ENCODE data around the gene ZDHHC8.

ZDHHC8 gene

GRCh38 chr22:20145832-20146223, 14.2 kb downstream of the ZDHHC8 start:
- Histone ChIP-seq H3K4me1 (ENCODE audit: low read length) (no peaks in the 10 kb centered on the region), H3K4me3 (ENCODE audit: low read length) (no peak overlapping the region), H4K20me1 (ENCODE audit: insufficient read depth, low read length) (0 out of 2 replicates have a peak, but pooled peaks cover 4% of the 10 kb centered on the region), H3K9me3 (ENCODE audit: insufficient read depth, low read length) (no peaks in the 10 kb centered on the region), H2AFZ (ENCODE audit: low read depth, low read length) (no peak overlapping the region), H3K4me2 (ENCODE audit: low read length) (no peak overlapping the region), H3K9ac (ENCODE audit: low read length) (no peak overlapping the region), H3K36me3 (replicated peaks; ENCODE audit: low read depth, low read length) (no peaks in the 10 kb centered on the region), H3K27me3 (ENCODE audit: low read depth, low read length) (no peaks in the 10 kb centered on the region), H3K27ac (ENCODE audit: low read length) (no peak overlapping the region), H3K79me2 (ENCODE audit: low read length) (no peaks in the 10 kb centered on the region)
- TF ChIP-seq EZH2phosphoT487 (IDR thresholded peaks at IDR 0.05; ENCODE audit: low read depth) = no peak
- no peak for TF ChIP-seq CTCF (IDR thresholded peaks at IDR 0.05; ENCODE audit: low read depth, low read length)

- Histone ChIP-seq H3K4me2 (ENCODE audit: low read length) (no peak overlapping the region), H3K36me3 (replicated peaks; ENCODE audit: low read depth, low read length) (no peaks in the 10 kb centered on the region), H3K27me3 (ENCODE audit: low read depth, low read length) (no peaks in the 10 kb centered on the region), H3K9me3 (ENCODE audit: insufficient read depth, low read length) (no peaks in the 10 kb centered on the region), H3K79me2 (ENCODE audit: low read length) (no peaks in the 10 kb centered on the region), H4K20me1 (ENCODE audit: insufficient read depth, low read length) (0 out of 2 replicates have a peak, but pooled peaks cover 4% of the 10 kb centered on the region), H2AFZ (ENCODE audit: low read depth, low read length) (no peak overlapping the region), H3K27ac (ENCODE audit: low read length) (no peak overlapping the region), H3K4me1 (ENCODE audit: low read length) (no peaks in the 10 kb centered on the region), H3K9ac (ENCODE audit: low read length) (no peak overlapping the region), H3K4me3 (ENCODE audit: low read length) (no peak overlapping the region)
- TF ChIP-seq CTCF (IDR thresholded peaks at IDR 0.05; ENCODE audit: low read depth, low read length) (no peak), EZH2phosphoT487 (IDR thresholded peaks at IDR 0.05; ENCODE audit: low read depth) (no peak)
Observed at GRCh38 chr22:20146777-20147176, 15.2 kb downstream of the ZDHHC8 start.

- Histone ChIP-seq H2AFZ (ENCODE audit: low read depth, low read length) (no peak overlapping the region), H4K20me1 (ENCODE audit: insufficient read depth, low read length) (0 out of 2 replicates have a peak, but pooled peaks cover 4% of the 10 kb centered on the region)
- TF ChIP-seq EZH2phosphoT487 (IDR thresholded peaks at IDR 0.05; ENCODE audit: low read depth) (no peak), CTCF (IDR thresholded peaks at IDR 0.05; ENCODE audit: low read depth, low read length) (no peak)
Observed at GRCh38 chr22:20147237-20147988, 15.8 kb downstream of the ZDHHC8 start.

GRCh38 chr22:20148414-20148813, 16.8 kb downstream of the ZDHHC8 start:
- Histone ChIP-seq H3K27ac (ENCODE audit: low read length) (no peak overlapping the region), H3K9me3 (ENCODE audit: insufficient read depth, low read length) (no peaks in the 10 kb centered on the region), H2AFZ (ENCODE audit: low read depth, low read length) (no peak overlapping the region), H3K4me2 (ENCODE audit: low read length) (no peak overlapping the region), H3K36me3 (replicated peaks; ENCODE audit: low read depth, low read length) (no peaks in the 10 kb centered on the region), H3K4me3 (ENCODE audit: low read length) (no peak overlapping the region), H3K9ac (ENCODE audit: low read length) (no peak overlapping the region), H3K79me2 (ENCODE audit: low read length) (no peaks in the 10 kb centered on the region), H3K27me3 (ENCODE audit: low read depth, low read length) (no peaks in the 10 kb centered on the region), H3K4me1 (ENCODE audit: low read length) (no peaks in the 10 kb centered on the region), H4K20me1 (ENCODE audit: insufficient read depth, low read length) (0 out of 2 replicates have a peak, but pooled peaks cover 4% of the 10 kb centered on the region)
- TF ChIP-seq CTCF (IDR thresholded peaks at IDR 0.05; ENCODE audit: low read depth, low read length) (no peak), EZH2phosphoT487 (IDR thresholded peaks at IDR 0.05; ENCODE audit: low read depth) (no peak)

More at GRCh38 chr22:20147237-20147988, 15.8 kb downstream of the ZDHHC8 start:
- no peak overlapping the region for H3K4me3 ChIP-seq (ENCODE audit: low read length)
- no peaks in the 10 kb centered on the region for H3K79me2 ChIP-seq (ENCODE audit: low read length)
- no peaks in the 10 kb centered on the region for H3K9me3 ChIP-seq (ENCODE audit: insufficient read depth, low read length)
- H3K4me1 ChIP-seq (ENCODE audit: low read length) = no peaks in the 10 kb centered on the region
- no peak overlapping the region for H3K27ac ChIP-seq (ENCODE audit: low read length)
- H3K36me3 ChIP-seq (replicated peaks; ENCODE audit: low read depth, low read length) = no peaks in the 10 kb centered on the region
- no peaks in the 10 kb centered on the region for H3K27me3 ChIP-seq (ENCODE audit: low read depth, low read length)
- H3K4me2 ChIP-seq (ENCODE audit: low read length) = no peak overlapping the region
- no peak overlapping the region for H3K9ac ChIP-seq (ENCODE audit: low read length)

Data from OCI-LY3 (cell line).